GM21717 (cell line): ENCODE measurements around the gene ARAP2.
A peak's percentile ranks its signal among the peaks of the same experiment; 100 is the strongest.

Experiments
- ATAC-seq: cut with Tn5 transposase; IDR thresholded peaks from one replicate; pipeline ENCODE4 v1.9.1; 2021; ENCODE audit warnings: mild to moderate bottlenecking, moderate library complexity; ENCODE audit not compliant: unreplicated experiment

The ARAP2 gene

GRCh38 chr4:36220776-36221175 is 23.5 kb downstream of the ARAP2 start:
- no peak for ATAC-seq

GRCh38 chr4:36218121-36218520 is 26.2 kb downstream of the ARAP2 start:
- peak; percentile 74 for ATAC-seq

GRCh38 chr4:36215627-36216026 is 28.7 kb downstream of the ARAP2 start:
- no peak for ATAC-seq

- ATAC-seq = no peak
Observed at GRCh38 chr4:36214735-36215485, 29.4 kb downstream of the ARAP2 start.

- no peak for ATAC-seq
Observed at GRCh38 chr4:36213977-36214376, 30.3 kb downstream of the ARAP2 start.

GRCh38 chr4:36211084-36211483 is 33.2 kb downstream of the ARAP2 start:
- no peak for ATAC-seq

GRCh38 chr4:36209941-36210649 is 34.2 kb downstream of the ARAP2 start:
- peak; percentile 57 for ATAC-seq

GRCh38 chr4:36208893-36209473 is 35.3 kb downstream of the ARAP2 start:
- peak; percentile 91 for ATAC-seq

- ATAC-seq = no peak
Observed at GRCh38 chr4:36207831-36208520, 36.3 kb downstream of the ARAP2 start.

GRCh38 chr4:36207367-36207766 is 36.9 kb downstream of the ARAP2 start:
- no peak for ATAC-seq

GRCh38 chr4:36206603-36207311 is 37.6 kb downstream of the ARAP2 start:
- no peak for ATAC-seq

- ATAC-seq = no peak
Observed at GRCh38 chr4:36206012-36206411, 38.3 kb downstream of the ARAP2 start.

GRCh38 chr4:36198861-36199260 is 45.5 kb downstream of the ARAP2 start:
- no peak for ATAC-seq

GRCh38 chr4:36198068-36198808 is 46.1 kb downstream of the ARAP2 start:
- ATAC-seq = no peak

GRCh38 chr4:36197501-36197900 is 46.8 kb downstream of the ARAP2 start:
- no peak for ATAC-seq

GRCh38 chr4:36196145-36196913 is 48.0 kb downstream of the ARAP2 start:
- no peak for ATAC-seq

- no peak for ATAC-seq
Observed at GRCh38 chr4:36192922-36193321, 51.4 kb downstream of the ARAP2 start.

- ATAC-seq = no peak
Observed at GRCh38 chr4:36189511-36190226, 54.6 kb downstream of the ARAP2 start.
